Hepatocyte (in vitro differentiated cells): Measurements from ENCODE around the gene TNP2. TPM values are rescaled to one million over a fixed set of nuclear protein-coding genes. Genes with fewer than 3 reads are reported as not detected.
"Not testable (repeated sequence)": the region's sequence is repeated elsewhere in the genome, so short reads cannot be mapped to it uniquely, and the experiment has no call there.

Experiments used
- DNase-seq: peaks from one replicate; pipeline ENCODE4 v3.0.0-alpha.2; 2016; ENCODE audit warnings: low spot score
- H2AFZ ChIP-seq: fragments of 200-600 bp; sonication (generic); 2 replicates; pipeline ENCODE4 v1.6.0; 2016; ENCODE audit warnings: antibody characterized with exemption, mild to moderate bottlenecking
- H3K27ac ChIP-seq: fragments of 200-600 bp; sonication (generic); 2 replicates; pipeline ENCODE4 v1.5.1; 2016; ENCODE audit warnings: mild to moderate bottlenecking
- H3K27me3 ChIP-seq: fragments of 200-600 bp; sonication (generic); 2 replicates; pipeline ENCODE4 v1.6.1; 2016
- H3K36me3 ChIP-seq: fragments of 200-600 bp; sonication (generic); replicated peaks from 2 replicates; pipeline ENCODE4 v1.5.1; 2016; ENCODE audit warnings: low read depth; ENCODE audit not compliant: insufficient read depth
- H3K4me1 ChIP-seq: fragments of 200-600 bp; sonication (generic); 2 replicates; pipeline ENCODE4 v1.5.1; 2016; ENCODE audit warnings: mild to moderate bottlenecking, moderate library complexity; ENCODE audit not compliant: insufficient read depth
- H3K4me2 ChIP-seq: fragments of 200-600 bp; sonication (generic); 2 replicates; pipeline ENCODE4 v1.6.0; 2016
- H3K4me3 ChIP-seq: fragments of 200-600 bp; sonication (generic); 2 replicates; pipeline ENCODE4 v1.5.1; 2016; ENCODE audit warnings: mild to moderate bottlenecking
- H3K79me2 ChIP-seq: fragments of 200-600 bp; sonication (generic); 2 replicates; pipeline ENCODE4 v1.6.0; 2017; ENCODE audit warnings: mild to moderate bottlenecking
- H3K9me2 ChIP-seq: fragments of 200-600 bp; sonication (generic); replicated peaks from 2 replicates; pipeline ENCODE4 v1.6.0; 2017; ENCODE audit warnings: mild to moderate bottlenecking; ENCODE audit not compliant: insufficient read depth
- H3K9me3 ChIP-seq: fragments of 200-600 bp; sonication (generic); 2 replicates; pipeline ENCODE4 v1.5.1; 2016; ENCODE audit warnings: low read depth, mild to moderate bottlenecking
- H4K20me1 ChIP-seq: fragments of 200-600 bp; sonication (generic); 2 replicates; pipeline ENCODE4 v1.6.0; 2016; ENCODE audit warnings: mild to moderate bottlenecking; ENCODE audit not compliant: insufficient read depth, poor library complexity, severe bottlenecking
- CTCF ChIP-seq: fragments of 200-600 bp; sonication (generic); IDR thresholded peaks from 2 replicates; pipeline ENCODE4 v1.5.1; 2016; ENCODE audit warnings: antibody characterized with exemption, mild to moderate bottlenecking; ENCODE audit not compliant: poor library complexity
- EZH2 ChIP-seq: fragments of 200-600 bp; sonication (generic); IDR thresholded peaks from 2 replicates; pipeline ENCODE4 v1.6.1; 2016; ENCODE audit warnings: antibody characterized with exemption, mild to moderate bottlenecking, borderline replicate concordance
- EZH2phosphoT487 ChIP-seq: fragments of 200-600 bp; sonication (generic); IDR thresholded peaks from one replicate; pipeline ENCODE4 v1.6.1; 2018; ENCODE audit warnings: antibody characterized with exemption, mild to moderate bottlenecking, low read depth, moderate library complexity; ENCODE audit not compliant: unreplicated experiment, severe bottlenecking
- WGBS: methylation state at CpG from one replicate; pipeline ENCODE4 v1.1.6; 2016; ENCODE audit warnings: low lambda C conversion rate; ENCODE audit errors: missing lambda C conversion rate; 5-methylcytosine and 5-hydroxymethylcytosine counted together
- polyA plus RNA-seq: library from polyadenylated mRNA; unstranded; fragments of >200 nt; fragmentation: Nextera tagmentation; extraction: Ambion mirVana; gene quantifications from 2 replicates; pipeline ENCODE4 v1.2.1, GENCODE V29; 2016
- total RNA-seq: library from RNA; depleted of rRNA; stranded (reverse); fragments of >200 nt; gene quantifications from 2 replicates; pipeline ENCODE4 v1.2.3, GENCODE V29; 2014

Gene TNP2
- total and polyA plus RNA-seq, 2 experiments from 2014 or later, result not detected

- H3K4me2 ChIP-seq, result no peak overlapping the region
- H3K4me1 ChIP-seq, result no peaks in the 10 kb centered on the region
- no peak for DNase-seq
- no peaks in the 10 kb centered on the region for H3K27me3 ChIP-seq
- no peak overlapping the region for H3K27ac ChIP-seq
- TF ChIP-seq EZH2phosphoT487 (no peak), EZH2 (no peak), CTCF (no peak)
- no peak overlapping the region for H2AFZ ChIP-seq
- no peak overlapping the region for H3K4me3 ChIP-seq
- no peaks in the 10 kb centered on the region for H3K36me3 ChIP-seq
- H3K9me3 ChIP-seq, result no peaks in the 10 kb centered on the region
- 84% methylated on average over 20 of the region's 21 CpGs for WGBS
- no peaks in the 10 kb centered on the region for H3K9me2 ChIP-seq
- no peaks in the 10 kb centered on the region for H3K79me2 ChIP-seq
- H4K20me1 ChIP-seq, result no peaks in the 10 kb centered on the region
These were observed 44.0 kb downstream of the TNP2 start for GRCh38 chr16:11224894-11225676.

GRCh38 chr16:11224096-11224893 is 44.8 kb downstream of the TNP2 start:
- 68% methylated on average over 23 of the region's 24 CpGs for WGBS
- no peaks in the 10 kb centered on the region for H3K27me3 ChIP-seq
- DNase-seq, result no peak

DNA sequence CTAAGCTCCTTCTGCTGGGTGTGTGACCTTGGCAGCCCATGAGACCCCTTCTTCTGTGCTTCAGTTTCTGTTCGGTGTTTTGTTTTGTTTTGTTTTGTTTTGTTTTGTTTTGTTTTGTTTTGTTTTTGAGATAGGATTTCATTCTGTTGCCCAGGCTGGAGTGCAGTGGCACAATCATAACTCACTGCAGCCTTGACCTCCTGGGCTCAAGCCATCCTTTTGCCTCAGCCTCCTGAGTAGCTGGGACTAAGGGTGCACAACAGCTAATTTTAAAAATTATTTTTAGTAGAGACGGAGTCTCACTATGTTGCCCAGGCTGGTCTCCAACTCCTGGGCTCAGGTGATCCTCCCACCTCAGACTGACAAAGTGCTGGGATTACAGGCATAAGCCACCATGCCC is 48.6 kb downstream of the TNP2 start:
- not testable (repeated sequence) for H2AFZ ChIP-seq, H3K9me3 ChIP-seq, DNase-seq, H3K79me2 ChIP-seq, H3K4me3 ChIP-seq, H3K4me2 ChIP-seq, H3K27ac ChIP-seq, H3K9me2 ChIP-seq, H3K27me3 ChIP-seq, H3K4me1 ChIP-seq, H4K20me1 ChIP-seq, H3K36me3 ChIP-seq
- 100% methylated on average over 2 of the region's 2 CpGs for WGBS

More at GRCh38 chr16:11224096-11224893, 44.8 kb downstream of the TNP2 start:
- Histone ChIP-seq H3K4me1 (no peaks in the 10 kb centered on the region), H3K9me3 (no peaks in the 10 kb centered on the region), H3K4me3 (no peak overlapping the region), H4K20me1 (no peaks in the 10 kb centered on the region), H3K79me2 (no peaks in the 10 kb centered on the region), H3K27ac (no peak overlapping the region), H3K9me2 (no peaks in the 10 kb centered on the region), H3K36me3 (no peaks in the 10 kb centered on the region), H2AFZ (no peak overlapping the region), H3K4me2 (no peak overlapping the region)
- no peak for TF ChIP-seq CTCF
- no peak for TF ChIP-seq EZH2phosphoT487
- TF ChIP-seq EZH2, result no peak

DNA sequence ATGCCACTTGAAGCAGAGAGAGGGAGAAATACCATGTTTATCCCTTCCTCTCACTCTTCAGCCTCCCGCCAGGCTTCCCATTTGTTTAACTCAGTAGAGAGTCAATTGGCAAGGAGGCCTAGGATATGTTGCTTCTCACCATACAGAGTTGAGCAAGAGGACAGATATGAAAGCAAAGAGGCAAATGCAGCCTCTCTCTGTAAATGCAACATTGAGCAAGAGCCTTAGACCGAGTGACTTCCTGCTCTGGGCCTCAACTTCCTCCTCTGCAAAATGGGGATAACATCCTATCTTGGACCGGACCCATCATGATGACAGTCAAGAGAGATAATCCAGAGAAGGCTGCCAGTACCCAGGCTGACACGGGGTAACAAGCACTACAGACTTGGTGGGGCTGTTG is 49.9 kb downstream of the TNP2 start:
- Histone ChIP-seq H3K9me3 (no peaks in the 10 kb centered on the region), H2AFZ (no peak overlapping the region), H3K27me3 (no peaks in the 10 kb centered on the region), H3K79me2 (no peaks in the 10 kb centered on the region), H3K9me2 (no peaks in the 10 kb centered on the region), H3K4me1 (no peaks in the 10 kb centered on the region), H3K4me3 (no peak overlapping the region), H3K36me3 (no peaks in the 10 kb centered on the region), H3K4me2 (no peak overlapping the region), H4K20me1 (no peaks in the 10 kb centered on the region), H3K27ac (no peak overlapping the region)
- DNase-seq, result no peak
- 95% methylated on average over 4 of the region's 4 CpGs for WGBS
- TF ChIP-seq CTCF, result no peak
- TF ChIP-seq EZH2, result no peak
- TF ChIP-seq EZH2phosphoT487, result no peak
